GM12878 (cell line): Measurements from ENCODE around the gene LRWD1. TPM values are rescaled to one million over a fixed set of nuclear protein-coding genes. Genes with fewer than 3 reads are reported as not detected.

Experiments used
- ATAC-seq: fragments of 200-7000 bp; cut with Tn5 transposase; 3 replicates; pipeline ENCODE4 v1.9.1; 2020; ENCODE audit warnings: mild to moderate bottlenecking, moderate library complexity
- BruUV-seq: library from RNA; stranded (reverse); fragments of 400-500 nt; replicated peaks from 2 replicates; lab custom pipeline; 2021; lab: Mats Ljungman, UMichigan
- CTCF ChIA-PET: fragments of 300-600 bp; sonication (Branson Sonifier 250); formaldehyde crosslinking; extraction: SDS; loops from one replicate; lab custom pipeline; 2021; ENCODE audit warnings: inconsistent platforms; lab: Yijun Ruan, JAX
- POLR2A ChIA-PET: fragments of 350-600 bp; formaldehyde crosslinking; extraction: SDS; loops from one replicate; lab custom pipeline; 2021; ENCODE audit warnings: inconsistent platforms; lab: Charles Lee
- RAD21 ChIA-PET: fragments of 300-600 bp; sonication (Branson Sonifier 250); formaldehyde crosslinking; loops from one replicate; lab custom pipeline; 2023; ENCODE audit warnings: antibody characterized with exemption; ENCODE audit not compliant: unreplicated experiment; lab: Charles Lee
- SMC1A ChIA-PET: fragments of 300-600 bp; sonication (Branson Sonifier 250); formaldehyde crosslinking; loops from one replicate; lab custom pipeline; 2023; ENCODE audit not compliant: unreplicated experiment, uncharacterized antibody; lab: Charles Lee
- DNase-seq: peaks from one replicate; pipeline ENCODE4 v3.0.0-alpha.2; 2011; ENCODE audit warnings: low read depth, low spot score
- FAIRE-seq: peaks from 3 replicates; lab custom pipeline; 2011; peaks lifted over from hg19 to GRCh38; lab: Jason Lieb, UNC
- H2AFZ ChIP-seq: 2 replicates; pipeline ENCODE4 v1.6.0; 2011; ENCODE audit warnings: low read depth, low read length, control low read depth; ENCODE audit not compliant: control insufficient read depth
- H3K27ac ChIP-seq: 2 replicates; pipeline ENCODE4 v1.5.1; 2011; ENCODE audit warnings: control low read depth; ENCODE audit not compliant: control insufficient read depth, insufficient read depth
- H3K27me3 ChIP-seq, 2 experiments: replicated peaks in 1 of 2; 2 replicates each; pipeline versions ENCODE4 v1.6.0 to v1.6.1; 2011; ENCODE audit warnings: low read length in 1 of 2; ENCODE audit not compliant: control insufficient read depth in 2 of 2, insufficient read depth in 2 of 2
- H3K36me3 ChIP-seq, 2 experiments: 2 replicates each; pipeline ENCODE4 v1.5.1; 2011; ENCODE audit warnings: low read length in 1 of 2; ENCODE audit not compliant: control insufficient read depth in 2 of 2, insufficient read depth in 2 of 2
- H3K4me1 ChIP-seq: 2 replicates; pipeline ENCODE4 v1.6.1; 2011; ENCODE audit warnings: mild to moderate bottlenecking, low read length, moderate library complexity, mixed read lengths; ENCODE audit not compliant: control insufficient read depth, insufficient read depth
- H3K4me2 ChIP-seq: 2 replicates; pipeline ENCODE4 v1.6.0; 2011; ENCODE audit warnings: control low read depth; ENCODE audit not compliant: control insufficient read depth, insufficient read depth
- H3K4me3 ChIP-seq: fragments of 200-600 bp; sonication (generic); 2 replicates; pipeline ENCODE4 v1.5.1; 2016
- H3K79me2 ChIP-seq: 2 replicates; pipeline ENCODE4 v1.6.0; 2011; ENCODE audit warnings: low read length; ENCODE audit not compliant: control insufficient read depth, insufficient read depth
- H3K9ac ChIP-seq: 2 replicates; pipeline ENCODE4 v1.8.0; 2011; ENCODE audit warnings: low read length, control low read depth, mixed read lengths; ENCODE audit not compliant: control insufficient read depth, insufficient read depth
- H3K9me3 ChIP-seq: replicated peaks from 3 replicates; pipeline ENCODE4 v1.5.1; 2011; ENCODE audit warnings: mild to moderate bottlenecking, low read length; ENCODE audit not compliant: control insufficient read depth, insufficient read depth
- H4K20me1 ChIP-seq: 2 replicates; pipeline ENCODE4 v1.6.0; 2011; ENCODE audit not compliant: control insufficient read depth, insufficient read depth
- BCL11A ChIP-seq: IDR thresholded peaks from 2 replicates; pipeline ENCODE4 v1.6.1; 2011; ENCODE audit warnings: low read depth, low read length
- DPF2 ChIP-seq: fragments of 450-650 bp; IDR thresholded peaks from 2 replicates; pipeline ENCODE4 v1.6.1; 2017; ENCODE audit warnings: mild to moderate bottlenecking
- EED ChIP-seq: sonication (generic); IDR thresholded peaks from 2 replicates; pipeline ENCODE4 v1.6.1; 2016; ENCODE audit warnings: antibody characterized with exemption, low read depth
- ELK1 ChIP-seq: IDR thresholded peaks from 2 replicates; pipeline ENCODE4 v1.6.1; 2012; ENCODE audit warnings: low read depth, low read length, improper control_type of control experiment
- HCFC1 ChIP-seq: fragments of 150-350 bp; IDR thresholded peaks from 2 replicates; pipeline ENCODE4 v1.6.1; 2014; ENCODE audit warnings: low read length
- IKZF1 ChIP-seq: fragments of 450-650 bp; conservative IDR thresholded peaks from 2 replicates; pipeline ENCODE4 v1.6.1; 2017; ENCODE audit warnings: antibody characterized with exemption, mild to moderate bottlenecking
- JUNB ChIP-seq: IDR thresholded peaks from 2 replicates; pipeline ENCODE4 v1.6.1; 2016; ENCODE audit warnings: antibody characterized with exemption, mild to moderate bottlenecking
- NFXL1 ChIP-seq: fragments of 450-650 bp; IDR thresholded peaks from 2 replicates; pipeline ENCODE4 v1.6.1; 2017; ENCODE audit warnings: antibody characterized with exemption, mild to moderate bottlenecking, borderline replicate concordance
- PAX5 ChIP-seq: IDR thresholded peaks from 2 replicates; pipeline ENCODE4 v1.6.1; 2011; ENCODE audit warnings: low read depth, low read length, borderline replicate concordance
- POLR2A ChIP-seq: IDR thresholded peaks from 2 replicates; pipeline ENCODE4 v1.6.1; 2011; ENCODE audit warnings: low read depth, mild to moderate bottlenecking, low read length
- RAD21 ChIP-seq: IDR thresholded peaks from 2 replicates; pipeline ENCODE4 v1.6.1; 2011; ENCODE audit warnings: mild to moderate bottlenecking, low read depth, low read length, moderate library complexity; ENCODE audit not compliant: insufficient read depth
- RBBP5 ChIP-seq: fragments of 200-600 bp; sonication (generic); conservative IDR thresholded peaks from 2 replicates; pipeline ENCODE4 v1.6.1; 2016
- SIX5 ChIP-seq: IDR thresholded peaks from 2 replicates; pipeline ENCODE4 v1.6.1; 2011; ENCODE audit warnings: mild to moderate bottlenecking, low read depth, low read length, moderate library complexity; ENCODE audit not compliant: severe bottlenecking
- SKIL ChIP-seq: fragments of 450-650 bp; IDR thresholded peaks from 2 replicates; pipeline ENCODE4 v1.6.1; 2017; ENCODE audit warnings: mild to moderate bottlenecking, low read depth, inconsistent platforms; ENCODE audit not compliant: poor library complexity, severe bottlenecking
- SP1 ChIP-seq: IDR thresholded peaks from one replicate; pipeline ENCODE4 v1.6.1; 2011; ENCODE audit warnings: low read depth, low read length
- YBX1 ChIP-seq: fragments of 450-650 bp; IDR thresholded peaks from 2 replicates; pipeline ENCODE4 v1.6.1; 2016; ENCODE audit warnings: antibody characterized with exemption
- ZBED1 ChIP-seq: IDR thresholded peaks from 2 replicates; pipeline ENCODE4 v1.6.1; 2016; ENCODE audit warnings: borderline replicate concordance
- ZBTB11 ChIP-seq: fragments of 450-650 bp; formaldehyde crosslinking; IDR thresholded peaks from 2 replicates; pipeline ENCODE4 v1.5.0; 2022; ENCODE audit warnings: mild to moderate bottlenecking, missing genetic modification characterization
- WGBS: methylation state at CpG from one replicate; pipeline ENCODE4 v1.1.6; 2016; ENCODE audit warnings: low lambda C conversion rate; ENCODE audit not compliant: insufficient replicate concordance, insufficient coverage; ENCODE audit errors: missing lambda C conversion rate; 5-methylcytosine and 5-hydroxymethylcytosine counted together
- in situ Hi-C: fragments of 300-500 bp; cut with MboI; formaldehyde crosslinking; loops from 9 replicates; pipeline ENCODE4 v1.14.3; 2018; ENCODE audit warnings: mixed read lengths
- intact Hi-C: fragments of 100-400 bp; cut with micrococcal nuclease; formaldehyde crosslinking; loops from one replicate; pipeline ENCODE4 v1.14.2; 2022; ENCODE audit not compliant: unreplicated experiment
- polyA plus RNA-seq, 11 experiments: library from polyadenylated mRNA; depleted of rRNA in 4 of 11; unstranded in 6 of 11; stranded (reverse) in 5 of 11; fragments of >200 nt; fragmentation: Nextera tagmentation in 4 of 11; fragmentation: Illumina TruSeq in 1 of 11; extraction: Ambion mirVana in 4 of 11; extraction: Trizol in 1 of 11; gene quantifications; 1 replicate in 1 of 11; 2 replicates in 10 of 11; pipeline versions ENCODE4 v1.2.1 to v1.2.3, GENCODE V29; 2011 to 2016; ENCODE audit warnings: inconsistent platforms in 2 of 11, missing spikeins in 2 of 11, low read depth in 1 of 11
- total RNA-seq, 4 experiments: library from RNA; depleted of rRNA in 3 of 4; stranded (reverse); fragments of >200 nt in 3 of 4; fragmentation: Illumina TruSeq in 1 of 4; extraction: Trizol in 1 of 4; gene quantifications; 2 replicates each; pipeline versions ENCODE4 v1.2.1 to v1.2.3, GENCODE V29; 2013 to 2021

LRWD1 gene
- total and polyA plus RNA-seq, 10 of the 15 experiments (the other 5 are each of a cell fraction or from before 2014, with no cell fraction given): 0.40 to 64.4 (median 26.1) TPM

GRCh38 chr7:102426268-102427018, 38.3 kb upstream of the LRWD1 start:
- intact Hi-C loops (no loop called here), in situ Hi-C loops (no loop called here)
- peak overlapping the region; percentile 85 for H3K4me2 ChIP-seq
- RAD21 ChIA-PET: interaction anchor here (0.6 to 6.0 kb wide), 11 partner anchors 8 to 156 kb away, joined by 3 to 115 read pairs (median 6); no protein-coding TSS in a partner anchor
- no peak overlapping the region for H2AFZ ChIP-seq
- TSS peak; percentile 91 for BruUV-seq
- CTCF ChIA-PET: interaction anchor here (0.7 to 5.3 kb wide), 15 partner anchors 8 to 41 kb away, joined by 3 to 32 read pairs (median 3); no protein-coding TSS in a partner anchor
- H3K27me3 ChIP-seq: no peaks in the 10 kb centered on the region
- SMC1A ChIA-PET: interaction anchor here (0.8 to 6.7 kb wide), 9 partner anchors 9 to 40 kb away, joined by 3 to 89 read pairs (median 19); no protein-coding TSS in a partner anchor
- H3K9me3 ChIP-seq: no peaks in the 10 kb centered on the region
- peak overlapping the region; percentile 99 for H3K27ac ChIP-seq
- WGBS: under 1% methylated on average over 16 of the region's 16 CpGs
- H4K20me1 ChIP-seq: no peaks in the 10 kb centered on the region
- H3K4me3 ChIP-seq: peak overlapping the region; percentile 64
- POLR2A ChIA-PET: interaction anchor here (0.7 to 13.0 kb wide), 12 partner anchors 8 to 1174 kb away, joined by 3 to 210 read pairs (median 6); partner anchors contain the start of genes ORAI2 and PRKRIP1
- DNase-seq: peak; percentile 89
- peaks cover 9% of the 10 kb centered on the region for H3K79me2 ChIP-seq
- peak overlapping the region; percentile 97 for H3K9ac ChIP-seq
- peaks cover 54% of the 10 kb centered on the region for H3K4me1 ChIP-seq
- ATAC-seq: peak; percentile 72
- FAIRE-seq: peak; percentile 93
- H3K36me3 ChIP-seq: peaks cover 4 to 6% of the 10 kb centered on the region in 2 experiments
- TF ChIP-seq RAD21: 0 out of 2 replicates have a peak, but pooled peaks have one; percentile 13
- no peak for TF ChIP-seq YBX1
- TF ChIP-seq SP1: peak; percentile 73
- TF ChIP-seq SIX5: no peak
- peak; percentile 92 for TF ChIP-seq EED
- no peak for TF ChIP-seq ELK1
- TF ChIP-seq POLR2A: peak; percentile 82
- peak; percentile 28; the same call in 1 of the 2 replicates for TF ChIP-seq ZBTB11 (CRISPR knock-in tag)
- TF ChIP-seq JUNB: no peak
- TF ChIP-seq ZBED1: peak; percentile 62; the same call in 1 of the 2 replicates
- TF ChIP-seq NFXL1: no peak
- TF ChIP-seq DPF2: 0 out of 2 replicates have a peak, but pooled peaks have one; percentile 20
- no peak for TF ChIP-seq HCFC1
- TF ChIP-seq SKIL: peak; percentile 90
- peak; percentile 84 for TF ChIP-seq PAX5
- TF ChIP-seq IKZF1: peak; percentile 85
- TF ChIP-seq BCL11A: 0 out of 2 replicates have a peak, but pooled peaks have one; percentile 29
- no peak for TF ChIP-seq RBBP5
